PC-3 (cell line): Measurements from ENCODE around the gene BROX.

Source experiments
- EZH2 ChIP-seq: fragments of 300-600 bp; sonication (generic); IDR thresholded peaks from one replicate; pipeline ENCODE4 v1.6.1; 2017; ENCODE audit warnings: antibody characterized with exemption, mild to moderate bottlenecking, low read length; ENCODE audit not compliant: unreplicated experiment
- EZH2phosphoT487 ChIP-seq: fragments of 300-600 bp; sonication (generic); IDR thresholded peaks from 2 replicates; pipeline ENCODE4 v1.6.1; 2018; ENCODE audit warnings: mild to moderate bottlenecking, antibody characterized with exemption, low read length, borderline replicate concordance
- TF ChIP-seq, protein P1 (sequence below): fragments of 300-600 bp; sonication (generic); conservative IDR thresholded peaks from 2 replicates; pipeline ENCODE4 v1.5.1; 2017; ENCODE audit warnings: antibody characterized with exemption, low read depth, mild to moderate bottlenecking, low read length

DNA sequence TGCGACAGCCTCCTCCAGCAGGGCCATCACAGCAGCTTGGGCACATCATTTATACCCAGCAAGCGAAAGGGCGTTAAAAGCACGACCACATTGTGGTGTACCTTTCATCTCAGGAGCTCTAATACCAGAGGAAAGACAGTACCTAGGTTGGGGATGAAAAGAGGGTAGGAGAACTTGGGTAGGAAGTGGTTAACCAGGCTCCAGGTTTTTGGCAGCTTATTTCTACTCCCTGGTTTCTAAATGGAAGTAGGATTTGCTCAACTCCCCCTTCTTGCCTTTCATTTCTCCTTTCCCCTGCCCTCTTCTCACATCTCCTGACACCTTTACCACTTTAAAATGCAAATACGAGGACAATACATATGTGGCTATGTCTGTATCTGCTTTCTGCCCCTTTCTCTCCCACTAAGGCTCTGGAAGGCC, 54.8 kb downstream of the BROX start:
- TF ChIP-seq EZH2 (no peak), EZH2phosphoT487 (no peak)
- TF ChIP-seq, protein P1, sequence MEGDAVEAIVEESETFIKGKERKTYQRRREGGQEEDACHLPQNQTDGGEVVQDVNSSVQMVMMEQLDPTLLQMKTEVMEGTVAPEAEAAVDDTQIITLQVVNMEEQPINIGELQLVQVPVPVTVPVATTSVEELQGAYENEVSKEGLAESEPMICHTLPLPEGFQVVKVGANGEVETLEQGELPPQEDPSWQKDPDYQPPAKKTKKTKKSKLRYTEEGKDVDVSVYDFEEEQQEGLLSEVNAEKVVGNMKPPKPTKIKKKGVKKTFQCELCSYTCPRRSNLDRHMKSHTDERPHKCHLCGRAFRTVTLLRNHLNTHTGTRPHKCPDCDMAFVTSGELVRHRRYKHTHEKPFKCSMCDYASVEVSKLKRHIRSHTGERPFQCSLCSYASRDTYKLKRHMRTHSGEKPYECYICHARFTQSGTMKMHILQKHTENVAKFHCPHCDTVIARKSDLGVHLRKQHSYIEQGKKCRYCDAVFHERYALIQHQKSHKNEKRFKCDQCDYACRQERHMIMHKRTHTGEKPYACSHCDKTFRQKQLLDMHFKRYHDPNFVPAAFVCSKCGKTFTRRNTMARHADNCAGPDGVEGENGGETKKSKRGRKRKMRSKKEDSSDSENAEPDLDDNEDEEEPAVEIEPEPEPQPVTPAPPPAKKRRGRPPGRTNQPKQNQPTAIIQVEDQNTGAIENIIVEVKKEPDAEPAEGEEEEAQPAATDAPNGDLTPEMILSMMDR = no peak
